NCI-H2029 treated with DMSO at 0.1 percent for 48 hours (cell line): ENCODE measurements around the gene ROR1.

ENCODE experiments used
- DNase-seq: peaks from one replicate; lab custom pipeline; 2025; lab: John Stamatoyannopoulos, UW

Gene ROR1

GRCh38 chr1:63885899-63886298 is 112.1 kb downstream of the ROR1 start:
- no peak for DNase-seq

DNA sequence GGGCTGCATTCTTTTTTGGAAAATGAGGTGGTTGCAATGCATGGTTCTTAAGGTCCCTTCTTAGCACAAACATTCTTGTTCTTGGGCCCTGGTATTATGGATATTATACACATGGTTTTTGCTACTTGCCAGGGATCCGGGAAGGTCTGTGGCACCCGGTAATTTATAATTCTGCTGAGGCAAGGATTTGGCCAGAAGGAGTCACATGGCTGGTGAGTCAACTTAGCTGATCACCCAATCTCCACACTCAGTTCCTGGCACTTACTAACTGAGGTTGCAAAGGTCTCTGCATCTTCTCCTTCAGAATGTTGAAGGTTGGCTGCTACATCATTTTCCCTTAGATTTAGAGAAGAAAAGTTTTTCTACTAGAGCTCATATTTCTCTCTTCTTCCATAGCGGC is 112.5 kb downstream of the ROR1 start:
- DNase-seq = no peak

GRCh38 chr1:63887809-63888208 is 114.0 kb downstream of the ROR1 start:
- no peak for DNase-seq

GRCh38 chr1:63888984-63889383 is 115.2 kb downstream of the ROR1 start:
- no peak for DNase-seq

- no peak for DNase-seq
Observed at GRCh38 chr1:63890468-63890867, 116.7 kb downstream of the ROR1 start.

DNA sequence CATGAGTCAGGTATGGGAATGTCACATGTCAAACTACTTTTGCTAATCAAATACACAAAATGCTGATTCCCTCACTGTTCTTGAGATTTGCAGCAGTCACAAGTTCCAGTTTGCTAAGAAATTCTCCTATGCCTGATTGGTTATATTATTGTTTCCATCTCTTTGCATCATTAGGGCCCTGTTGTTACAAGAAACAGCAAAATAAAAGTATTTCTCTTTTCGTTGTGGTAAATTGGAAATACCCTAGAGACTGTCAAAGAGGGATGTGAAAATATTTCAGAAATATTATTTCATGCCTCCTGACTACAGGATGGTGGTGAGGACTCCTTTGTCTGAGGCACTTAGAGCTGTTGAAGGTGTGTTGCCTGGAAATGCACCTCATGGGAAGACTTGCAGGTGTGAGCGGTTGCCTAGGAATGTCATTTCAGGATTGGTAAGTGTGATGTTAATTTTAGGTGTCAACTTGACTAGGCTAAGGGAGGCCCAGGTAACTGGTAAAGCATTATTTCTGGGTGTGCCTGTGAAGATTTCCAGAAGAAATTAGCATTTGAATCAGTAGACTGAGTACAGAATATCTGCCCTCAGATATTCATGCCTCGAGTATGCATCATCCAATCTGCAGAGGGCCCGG is 117.4 kb downstream of the ROR1 start:
- DNase-seq = no peak

- DNase-seq = peak; percentile 95
Observed at GRCh38 chr1:63892632-63893395, 119.0 kb downstream of the ROR1 start.

DNA sequence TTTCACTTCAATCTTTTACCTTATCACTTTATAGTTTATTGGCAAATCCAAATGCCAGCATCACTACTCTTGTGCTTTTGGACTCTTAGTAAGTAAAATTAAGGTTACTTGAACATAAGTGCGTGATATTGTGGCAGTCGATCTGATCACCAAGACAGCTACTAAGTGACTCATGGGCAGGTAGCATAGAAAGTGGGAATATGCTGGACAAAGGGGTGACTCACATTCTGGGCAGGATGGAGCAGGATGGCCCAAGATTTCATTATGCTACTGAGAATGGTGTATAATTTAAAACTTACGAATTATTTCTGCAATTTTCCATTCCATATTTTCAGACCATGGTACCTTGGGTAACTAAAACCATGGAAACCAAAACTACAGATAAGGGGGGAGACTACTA is 120.2 kb downstream of the ROR1 start:
- DNase-seq = no peak

- no peak for DNase-seq
Observed at GRCh38 chr1:63894627-63895265, 120.9 kb downstream of the ROR1 start.

DNA sequence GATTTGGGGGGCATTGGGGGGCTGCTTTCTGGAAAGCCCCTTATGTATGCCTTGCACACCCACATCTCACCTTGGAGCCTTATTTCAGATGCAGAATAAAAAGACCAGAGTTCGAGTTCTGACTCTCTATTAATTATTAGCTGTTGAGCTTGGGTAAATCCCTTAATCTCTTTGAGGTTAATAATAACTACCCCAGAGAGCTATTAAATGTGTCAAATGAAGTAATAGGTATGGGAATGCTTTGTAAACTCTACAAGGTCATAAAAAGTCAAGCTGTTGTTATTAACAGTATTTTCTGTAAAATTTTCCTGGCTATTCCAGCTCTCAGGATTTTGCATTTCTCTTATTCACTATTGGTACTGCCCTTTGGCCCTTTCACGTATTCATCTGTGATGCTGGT is 122.9 kb downstream of the ROR1 start:
- no peak for DNase-seq

DNA sequence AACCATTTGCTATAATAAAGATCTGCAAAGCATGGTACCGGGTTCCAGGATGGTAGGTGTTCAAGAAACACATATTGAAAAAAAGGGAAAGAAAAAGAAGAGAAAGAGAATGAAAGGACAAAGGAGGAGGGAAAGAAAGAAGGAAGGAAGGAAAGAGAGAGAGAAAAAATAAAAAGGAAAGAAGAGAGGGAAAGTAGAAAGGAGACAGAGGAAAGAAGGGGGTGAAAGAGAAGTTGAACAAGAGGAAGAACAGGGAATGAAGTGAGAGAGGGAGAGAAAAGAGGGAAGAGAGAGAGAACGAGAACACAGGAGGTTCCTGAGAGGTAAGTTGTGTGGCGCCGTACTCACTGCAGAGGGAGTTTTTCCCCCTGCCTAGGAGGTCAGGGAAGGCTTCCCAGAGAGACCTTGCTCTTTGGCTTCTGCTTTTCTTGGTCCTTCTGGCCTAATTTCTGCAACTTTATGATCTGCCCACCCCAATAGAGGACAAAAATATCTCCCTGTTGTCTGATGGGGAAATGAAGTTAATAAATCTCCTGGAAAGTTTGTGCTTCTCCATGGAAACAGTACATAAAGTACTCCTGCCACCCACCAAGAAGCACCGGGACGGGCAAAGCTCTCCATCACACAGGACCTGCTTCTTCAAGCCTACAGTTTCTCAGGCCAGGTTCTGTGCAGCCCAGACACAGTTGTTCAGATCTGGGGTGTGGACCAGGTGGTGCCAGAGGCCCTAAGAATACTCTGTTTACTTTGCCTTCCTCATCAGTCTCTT is 124.8 kb downstream of the ROR1 start:
- DNase-seq = no peak

GRCh38 chr1:63901094-63901493 is 127.3 kb downstream of the ROR1 start:
- no peak for DNase-seq

DNA sequence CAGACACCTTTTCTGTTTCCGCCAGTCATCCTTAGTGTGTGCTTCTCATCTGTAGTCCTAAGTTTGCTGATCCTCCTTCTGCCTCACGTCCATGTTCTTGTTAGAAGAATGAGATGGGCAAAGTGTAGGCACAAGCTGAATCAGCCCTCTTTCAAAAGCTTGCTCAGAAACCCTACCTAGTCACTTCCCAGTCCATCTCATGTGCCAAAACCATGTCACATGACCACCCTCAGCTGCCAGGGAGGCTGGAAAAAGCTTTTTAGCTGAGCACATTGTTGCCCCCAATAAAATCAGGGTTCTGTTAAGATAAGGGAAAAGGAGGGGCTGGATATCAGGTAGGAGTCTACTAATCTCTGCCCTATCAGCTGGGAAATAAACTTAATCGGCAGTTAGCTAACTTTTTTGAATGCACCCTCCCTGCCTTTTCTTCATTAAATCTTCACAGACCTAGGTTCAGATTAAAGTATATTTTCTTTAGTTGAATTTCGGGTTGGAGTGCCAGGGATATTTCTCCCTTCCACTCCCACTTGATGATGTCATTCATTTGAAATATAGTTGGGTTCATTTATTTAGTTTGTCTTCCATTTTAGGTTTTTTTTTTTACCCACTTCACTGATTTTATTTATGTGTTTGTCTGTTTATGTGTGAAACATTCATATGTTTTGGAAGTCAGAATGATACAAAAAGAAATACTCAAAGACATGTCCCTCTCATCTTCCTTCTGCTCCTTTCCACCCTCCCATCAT is 129.2 kb downstream of the ROR1 start:
- DNase-seq = peak; percentile 30

DNA sequence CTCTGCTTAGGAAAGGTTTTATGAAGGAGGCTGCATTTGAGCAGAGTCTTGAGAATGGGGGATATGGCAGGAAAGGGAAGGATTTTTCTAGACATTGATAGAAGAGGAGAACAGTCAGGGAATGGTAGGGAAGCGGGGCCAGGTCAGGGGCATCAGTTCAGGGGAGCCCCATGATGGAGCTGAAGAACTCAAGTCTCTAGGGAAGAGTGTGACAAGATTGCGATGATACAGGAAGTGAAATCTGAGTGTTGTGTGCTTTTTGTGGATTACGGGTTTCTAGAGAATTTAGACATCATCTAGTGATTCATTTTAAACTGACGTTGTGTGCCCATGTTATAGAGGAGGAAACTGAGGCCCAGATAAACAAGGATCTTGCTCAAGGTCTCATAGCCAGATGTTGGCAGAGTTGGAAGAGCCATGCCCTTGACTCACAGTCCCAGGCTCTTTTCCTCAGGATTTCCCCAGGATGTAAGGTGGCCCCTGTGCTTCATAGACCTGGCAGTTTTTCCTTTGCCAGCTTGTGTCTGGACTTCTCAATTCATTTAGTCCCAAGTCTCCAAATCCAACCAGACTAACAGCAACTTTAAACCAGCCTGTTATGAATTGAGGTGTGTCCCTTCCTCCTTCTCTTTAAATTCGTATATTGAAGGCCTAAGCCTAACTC is 130.3 kb downstream of the ROR1 start:
- no peak for DNase-seq

- DNase-seq = no peak
Observed at GRCh38 chr1:63904826-63905225, 131.0 kb downstream of the ROR1 start.

DNA sequence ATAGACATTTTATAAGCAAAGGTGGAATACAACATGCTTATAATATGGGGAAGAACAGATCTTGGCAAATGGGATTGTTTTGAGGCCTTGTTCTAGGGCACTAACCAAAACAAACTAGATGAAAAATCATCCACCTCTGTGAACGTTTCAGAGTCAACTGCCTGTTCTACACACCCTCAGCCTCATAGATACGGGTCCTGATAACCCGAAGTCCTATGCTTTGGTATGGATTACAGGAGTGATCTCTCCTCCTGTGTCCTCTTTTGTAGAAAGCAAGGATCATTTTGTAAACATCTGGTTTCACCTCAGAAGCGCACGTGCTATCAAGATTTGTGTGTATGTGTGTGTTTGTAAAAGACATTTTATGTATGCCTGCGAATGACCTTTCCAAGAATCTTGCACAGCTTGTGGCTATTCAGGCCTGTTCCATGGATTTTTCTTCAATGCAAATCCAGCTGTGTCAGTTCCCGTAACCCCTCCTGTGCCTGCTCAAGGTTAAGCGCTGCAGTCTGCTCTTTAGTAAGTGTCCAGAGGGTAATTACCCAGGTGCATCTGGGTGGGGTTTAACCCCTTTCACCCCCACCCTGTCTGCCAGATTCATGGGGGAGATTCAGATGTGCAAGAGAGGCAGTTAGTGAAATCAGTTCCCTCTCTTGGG is 132.4 kb downstream of the ROR1 start:
- no peak for DNase-seq

DNA sequence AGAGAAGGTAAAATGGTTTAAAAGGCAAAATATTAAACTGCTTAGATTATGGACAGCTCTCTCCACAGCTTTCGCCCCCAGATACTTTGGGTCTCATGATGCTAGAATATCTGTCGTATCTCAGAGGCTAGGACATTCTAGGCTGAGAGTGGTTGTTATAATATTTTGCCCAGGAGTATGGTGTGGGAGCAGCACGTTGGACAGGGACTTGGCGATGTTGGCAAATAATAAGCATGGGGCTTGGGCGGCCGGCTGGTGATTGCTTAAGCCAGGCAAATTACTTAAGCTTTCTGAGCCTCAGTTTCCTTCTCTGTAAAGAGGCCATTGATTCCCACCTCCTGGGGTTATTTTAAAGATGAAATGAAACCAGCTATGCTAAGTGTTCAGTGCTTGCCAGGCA is 133.2 kb downstream of the ROR1 start:
- DNase-seq = no peak

DNA sequence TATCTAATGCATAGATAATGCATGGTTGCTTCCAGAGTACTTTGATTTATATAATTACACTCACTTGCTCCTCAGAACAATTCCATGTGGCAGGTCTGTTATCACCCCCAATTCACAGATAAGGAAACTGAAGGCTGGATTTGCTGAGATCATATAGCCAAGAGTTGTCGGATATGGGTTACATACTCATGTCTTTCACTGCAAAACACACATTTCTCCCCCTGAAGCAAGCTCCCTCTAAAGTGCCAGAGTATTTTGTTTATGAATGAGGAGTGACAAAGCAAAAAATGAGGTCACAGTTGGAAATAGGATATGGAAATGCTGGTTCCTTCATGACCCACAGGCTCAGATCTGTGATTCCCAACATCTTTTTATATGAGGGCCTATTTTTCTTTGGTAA is 134.2 kb downstream of the ROR1 start:
- no peak for DNase-seq

DNA sequence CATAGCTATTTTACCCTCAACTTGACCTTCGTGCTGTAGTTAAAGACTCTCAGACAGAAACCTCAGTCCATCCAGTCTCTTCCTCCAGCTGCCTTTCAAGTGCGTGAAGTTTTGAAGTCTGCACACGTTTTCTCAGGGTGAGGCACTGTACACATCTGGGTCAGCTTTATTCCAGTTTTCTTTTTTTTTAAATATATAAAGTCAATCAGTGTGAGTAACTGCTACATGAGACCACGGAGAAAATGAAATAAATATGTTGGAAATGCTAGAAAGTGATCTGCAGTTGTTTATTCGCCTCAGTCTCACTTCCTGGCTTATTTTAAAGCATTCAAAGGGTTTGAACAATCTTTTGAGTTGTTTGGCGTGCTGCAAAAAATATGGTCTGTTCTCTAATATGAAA is 135.7 kb downstream of the ROR1 start:
- no peak for DNase-seq

DNA sequence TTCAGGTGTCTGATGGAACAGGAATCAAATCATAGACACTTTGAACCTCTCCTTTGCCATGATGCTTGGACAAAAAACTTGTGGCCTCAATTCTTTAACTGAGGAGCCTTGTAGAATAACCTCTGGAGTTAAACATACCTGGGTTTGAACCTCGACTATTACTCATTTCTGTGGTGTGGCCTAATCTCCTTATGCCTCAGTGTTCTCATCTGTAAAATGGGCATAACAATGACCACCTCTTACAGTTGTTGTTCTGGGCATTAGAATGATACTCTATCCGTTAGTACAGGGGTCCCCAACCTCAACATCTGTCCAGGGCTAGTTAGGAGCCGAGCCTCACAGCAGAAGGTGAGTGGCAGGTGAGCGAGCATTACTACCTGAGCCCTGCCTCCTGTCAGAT is 137.2 kb downstream of the ROR1 start:
- no peak for DNase-seq

DNA sequence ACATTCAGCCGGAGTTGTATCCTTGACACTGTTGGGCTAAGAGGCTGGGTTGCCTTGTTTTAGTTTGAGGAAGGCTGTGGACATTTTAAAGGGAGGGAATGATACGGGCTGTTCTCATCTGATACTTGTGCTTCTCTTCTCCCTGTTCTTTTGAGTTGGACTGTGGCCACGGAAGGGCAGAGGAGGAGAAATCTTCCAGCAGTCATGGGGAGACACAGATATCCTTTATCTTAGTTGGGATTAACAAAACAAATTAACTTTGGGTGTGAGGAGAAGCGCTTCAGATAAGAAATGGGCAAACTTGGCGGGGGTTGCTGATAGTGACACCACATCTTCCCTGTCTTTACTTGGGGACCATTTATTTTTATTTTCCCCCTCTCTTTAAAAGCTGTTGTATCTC is 138.8 kb downstream of the ROR1 start:
- DNase-seq = no peak
